ENCODE measurements around the gene CD79A. TPM values are rescaled to one million over a fixed set of nuclear protein-coding genes. Genes with fewer than 3 reads are reported as not detected.

Gene CD79A
- total and polyA plus RNA-seq, 12 donors: 0.17 to 1.4 (median 0.29) TPM; not detected in 8

DNA sequence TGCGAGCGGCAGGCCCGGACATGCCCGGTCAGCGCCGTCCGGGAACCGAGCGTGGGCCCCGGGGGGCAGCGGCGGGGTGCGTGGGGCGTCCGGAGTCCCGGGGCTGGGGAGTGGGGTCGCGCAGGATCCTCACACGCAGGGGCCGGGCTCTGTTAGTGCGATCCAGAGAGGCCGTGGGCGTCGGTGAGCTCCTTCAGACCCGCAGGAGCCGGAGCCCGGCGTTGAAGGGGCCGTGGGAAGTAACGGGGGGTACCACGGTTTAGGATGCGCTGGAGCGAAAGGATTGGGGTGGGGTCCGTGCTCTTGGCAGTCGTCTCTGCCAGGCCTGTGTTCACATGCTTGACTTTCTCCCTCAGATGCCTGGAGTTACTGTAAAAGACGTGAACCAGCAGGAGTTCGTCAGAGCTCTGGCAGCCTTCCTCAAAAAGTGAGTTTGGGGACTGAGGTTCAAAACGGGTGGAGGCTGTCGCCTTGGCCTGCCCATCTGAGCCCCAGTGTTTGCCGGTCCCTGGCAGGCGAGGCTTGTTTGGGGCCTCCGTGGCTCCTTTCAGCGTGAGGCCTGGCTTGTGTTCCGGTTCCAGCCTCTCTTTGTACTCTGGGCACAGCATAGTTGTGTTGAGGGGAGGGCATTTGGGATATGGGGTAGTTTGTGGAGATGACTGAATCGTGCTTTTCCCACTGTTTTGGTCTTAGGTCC is 16.5 kb upstream of the CD79A start:
- Histone ChIP-seq H3K4me3 (peak overlapping the region; percentile 48 to 98 (median 82)), H3K4me1 (peaks cover 7 to 51% (median 30%) of the 10 kb centered on the region in 9 donors), H3K27ac (peak overlapping the region; percentile 87 to 99 (median 96)), H3K9me3 (no peaks in the 10 kb centered on the region), H3K27me3 (peaks cover 0 to 3% (median 0%) of the 10 kb centered on the region in 7 donors), H3K36me3 (peaks cover 0 to 48% (median 30%) of the 10 kb centered on the region in 9 donors)
- TF ChIP-seq, protein P1, sequence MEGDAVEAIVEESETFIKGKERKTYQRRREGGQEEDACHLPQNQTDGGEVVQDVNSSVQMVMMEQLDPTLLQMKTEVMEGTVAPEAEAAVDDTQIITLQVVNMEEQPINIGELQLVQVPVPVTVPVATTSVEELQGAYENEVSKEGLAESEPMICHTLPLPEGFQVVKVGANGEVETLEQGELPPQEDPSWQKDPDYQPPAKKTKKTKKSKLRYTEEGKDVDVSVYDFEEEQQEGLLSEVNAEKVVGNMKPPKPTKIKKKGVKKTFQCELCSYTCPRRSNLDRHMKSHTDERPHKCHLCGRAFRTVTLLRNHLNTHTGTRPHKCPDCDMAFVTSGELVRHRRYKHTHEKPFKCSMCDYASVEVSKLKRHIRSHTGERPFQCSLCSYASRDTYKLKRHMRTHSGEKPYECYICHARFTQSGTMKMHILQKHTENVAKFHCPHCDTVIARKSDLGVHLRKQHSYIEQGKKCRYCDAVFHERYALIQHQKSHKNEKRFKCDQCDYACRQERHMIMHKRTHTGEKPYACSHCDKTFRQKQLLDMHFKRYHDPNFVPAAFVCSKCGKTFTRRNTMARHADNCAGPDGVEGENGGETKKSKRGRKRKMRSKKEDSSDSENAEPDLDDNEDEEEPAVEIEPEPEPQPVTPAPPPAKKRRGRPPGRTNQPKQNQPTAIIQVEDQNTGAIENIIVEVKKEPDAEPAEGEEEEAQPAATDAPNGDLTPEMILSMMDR (IDR thresholded peaks at IDR 0.05): no peak
- intact Hi-C loops (cut with DNase I): loop anchor here in 6 of 10 donors (1.0 to 5.0 kb wide), 3 partner anchors 22 to 97 kb away; partner anchors contain the start of genes ARHGEF1 (in 3 of the 6) and RABAC1 (in 3 of the 6)
- ATAC-seq (no peak), DNase-seq (no peak)
- 1% methylated on average over 40 to 45 of the region's 45 CpGs for WGBS, 2 donors

DNA sequence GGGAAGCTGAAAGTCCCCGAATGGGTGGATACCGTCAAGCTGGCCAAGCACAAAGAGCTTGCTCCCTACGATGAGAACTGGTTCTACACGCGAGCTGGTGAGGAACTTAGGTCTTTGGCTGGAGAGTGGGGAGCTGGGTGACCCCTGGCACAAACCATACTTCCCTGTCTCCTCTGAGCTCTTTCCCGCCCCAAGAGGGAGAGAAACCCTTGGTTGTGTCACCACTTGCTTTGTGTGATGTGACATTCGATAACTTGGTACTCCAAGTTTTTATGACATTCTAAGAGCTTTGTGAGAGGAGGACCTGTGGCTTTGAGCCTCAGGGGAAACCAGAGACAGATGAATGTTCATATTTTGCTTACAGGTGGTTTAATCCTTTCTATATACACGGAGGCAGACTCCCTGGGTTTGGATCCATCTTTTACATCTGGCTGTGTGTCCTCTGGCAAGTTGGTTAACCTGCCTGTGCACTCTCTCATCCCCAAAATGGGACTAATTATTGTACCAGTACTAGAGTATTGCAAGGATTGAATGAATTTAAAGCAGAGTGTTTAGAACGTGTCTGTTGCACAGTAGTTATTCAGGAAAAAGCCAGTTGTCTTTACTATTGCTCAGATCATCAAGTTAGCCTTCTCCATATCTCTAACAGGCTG is 15.8 kb upstream of the CD79A start:
- H3K36me3 ChIP-seq: peaks cover 0 to 55% (median 30%) of the 10 kb centered on the region in 9 donors

DNA sequence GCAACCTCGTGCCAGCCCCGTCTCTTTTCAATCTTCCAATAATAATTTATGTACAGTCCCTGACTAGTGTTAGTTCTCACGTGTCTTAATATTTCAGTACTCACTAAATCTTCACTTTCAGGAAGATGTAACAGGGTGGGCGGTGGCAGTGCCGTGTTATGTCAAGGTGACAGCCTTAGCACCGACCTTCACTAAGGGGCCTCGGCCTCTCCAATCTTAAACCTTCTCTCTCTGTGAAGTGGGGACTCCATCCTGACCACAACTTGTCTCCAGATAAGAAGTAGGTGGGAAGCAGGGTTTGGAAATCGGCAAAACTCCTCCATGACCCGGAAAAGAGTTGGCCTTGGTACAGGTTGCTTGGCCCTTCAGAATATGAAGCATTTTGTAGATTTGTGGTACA is 15.2 kb upstream of the CD79A start:
- ATAC-seq (no peak), DNase-seq (no peak)
- Histone ChIP-seq H3K27me3 (no peaks in the 10 kb centered on the region), H3K27ac (peak overlapping the region in 1 of 10 donors; percentile 94), H3K36me3 (peaks cover 0 to 61% (median 30%) of the 10 kb centered on the region in 9 donors), H3K9me3 (no peaks in the 10 kb centered on the region), H3K4me1 (peaks cover 7 to 60% (median 38%) of the 10 kb centered on the region in 9 donors), H3K4me3 (peak overlapping the region in 6 of 10 donors; percentile 71 to 98 (median 90))
- intact Hi-C loops (cut with DNase I): loop anchor here in 5 of 10 donors (2.0 to 5.0 kb wide), 2 partner anchors 21 to 95 kb away; partner anchors contain the start of genes RABAC1 (in 3 of the 5) and ARHGEF1 (in 2 of the 5)
- 73 to 86% methylated on average over 9 of the region's 9 CpGs for WGBS, 2 donors
- TF ChIP-seq, protein P1 (IDR thresholded peaks at IDR 0.05): no peak

More for the DNA sequence above, 15.8 kb upstream of the CD79A start:
- DNase-seq: no peak
- peak overlapping the region; percentile 48 to 98 (median 82) for H3K4me3 ChIP-seq
- peak overlapping the region in 8 of 10 donors; percentile 87 to 99 (median 94) for H3K27ac ChIP-seq
- H3K9me3 ChIP-seq: no peaks in the 10 kb centered on the region
- no peak for ATAC-seq
- TF ChIP-seq, protein P1 (IDR thresholded peaks at IDR 0.05): no peak
- intact Hi-C loops (cut with DNase I): loop anchor here in 5 of 10 donors (2.0 to 5.0 kb wide), 2 partner anchors 22 to 96 kb away; partner anchors contain the start of genes RABAC1 (in 3 of the 5) and ARHGEF1 (in 2 of the 5)
- peaks cover 7 to 54% (median 32%) of the 10 kb centered on the region in 9 donors for H3K4me1 ChIP-seq
- H3K27me3 ChIP-seq: no peaks in the 10 kb centered on the region
- WGBS, 2 donors: 38 to 43% methylated on average over 9 of the region's 9 CpGs

DNA sequence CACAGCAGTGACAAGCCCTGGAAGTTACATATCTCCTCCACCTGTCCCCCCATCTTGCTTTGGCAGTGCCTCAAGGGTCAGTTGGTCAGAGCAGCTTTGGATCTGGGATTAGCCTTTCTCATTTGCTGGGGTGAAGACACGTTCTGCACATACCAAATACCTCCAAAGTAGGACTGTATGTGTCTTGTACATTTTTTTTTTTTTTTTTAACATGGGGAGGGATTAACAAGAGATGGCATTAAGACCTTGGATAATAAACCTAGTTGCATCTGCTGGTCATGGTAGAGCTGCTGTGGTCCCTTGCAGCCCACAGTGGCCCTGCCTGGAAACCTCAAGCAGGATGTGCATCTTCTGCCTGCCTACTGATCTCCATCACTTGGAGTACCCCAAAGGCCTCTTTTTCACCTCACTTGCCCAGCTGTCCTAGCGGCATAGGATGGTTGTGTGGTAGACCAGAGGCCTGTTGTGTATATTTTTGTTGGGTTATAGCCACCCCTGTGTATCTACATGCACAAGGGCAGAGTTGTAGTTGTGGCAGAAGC is 14.6 kb upstream of the CD79A start:
- Histone ChIP-seq H3K4me3 (peak overlapping the region in 4 of 10 donors; percentile 0 to 76 (median 4)), H3K36me3 (peaks cover 0 to 68% (median 30%) of the 10 kb centered on the region in 9 donors), H3K27me3 (no peaks in the 10 kb centered on the region), H3K9me3 (no peaks in the 10 kb centered on the region), H3K4me1 (peaks cover 7 to 60% (median 43%) of the 10 kb centered on the region in 9 donors), H3K27ac (peak overlapping the region in 1 of 10 donors; percentile 94)
- TF ChIP-seq, protein P1 (IDR thresholded peaks at IDR 0.05): no peak
- intact Hi-C loops (cut with DNase I): loop anchor here in 3 of 10 donors (5.0 kb wide), 1 partner anchor 95 kb away; the partner anchor contains the start of gene RABAC1 (in 3 of the 3)
- WGBS, 2 donors: 75 to 84% methylated on average over 2 of the region's 2 CpGs
- no peak for ATAC-seq
- no peak for DNase-seq
